ENCODE results near the gene DYDC2. TPM values are rescaled to one million over a fixed set of nuclear protein-coding genes. Genes with fewer than 3 reads are reported as not detected.
A peak's percentile ranks its signal among the peaks of the same experiment; 100 is the strongest.

DYDC2 gene
- total RNA-seq, 1 donor from 2014 or later = 3.0 TPM

GRCh38 chr10:80320377-80320776 lies 36.2 kb upstream of the DYDC2 start:
- TF ChIP-seq CTCF (IDR thresholded peaks at IDR 0.05; ENCODE audit: insufficient read depth, low read length, poor library complexity, severe bottlenecking) = no peak
- H3K36me3 ChIP-seq (ENCODE audit: control insufficient read depth, insufficient read depth, low read length) = no peaks in the 10 kb centered on the region
- H3K4me3 ChIP-seq (ENCODE audit: low read depth, low read length) = no peak overlapping the region
- no peak for DNase-seq (ENCODE audit: low read depth)
- H3K27me3 ChIP-seq (ENCODE audit: control insufficient read depth, insufficient read depth, low read length) = no peaks in the 10 kb centered on the region

GRCh38 chr10:80321183-80321582 lies 35.4 kb upstream of the DYDC2 start:
- no peaks in the 10 kb centered on the region for H3K36me3 ChIP-seq (ENCODE audit: control insufficient read depth, insufficient read depth, low read length)
- H3K4me3 ChIP-seq (ENCODE audit: low read depth, low read length) = no peak overlapping the region

GRCh38 chr10:80322158-80322557 lies 34.4 kb upstream of the DYDC2 start:
- TF ChIP-seq CTCF (IDR thresholded peaks at IDR 0.05; ENCODE audit: insufficient read depth, low read length, poor library complexity, severe bottlenecking) = no peak
- Histone ChIP-seq H3K4me3 (ENCODE audit: low read depth, low read length) (no peak overlapping the region), H3K36me3 (ENCODE audit: control insufficient read depth, insufficient read depth, low read length) (no peaks in the 10 kb centered on the region), H3K27me3 (ENCODE audit: control insufficient read depth, insufficient read depth, low read length) (no peaks in the 10 kb centered on the region)
- no peak for DNase-seq (ENCODE audit: low read depth)

More at GRCh38 chr10:80321183-80321582, 35.4 kb upstream of the DYDC2 start:
- TF ChIP-seq CTCF (IDR thresholded peaks at IDR 0.05; ENCODE audit: insufficient read depth, low read length, poor library complexity, severe bottlenecking) = no peak
- no peak for DNase-seq (ENCODE audit: low read depth)
- H3K27me3 ChIP-seq (ENCODE audit: control insufficient read depth, insufficient read depth, low read length) = no peaks in the 10 kb centered on the region

- TF ChIP-seq CTCF (IDR thresholded peaks at IDR 0.05; ENCODE audit: insufficient read depth, low read length, poor library complexity, severe bottlenecking) = no peak
- Histone ChIP-seq H3K27me3 (ENCODE audit: control insufficient read depth, insufficient read depth, low read length) (no peaks in the 10 kb centered on the region), H3K36me3 (ENCODE audit: control insufficient read depth, insufficient read depth, low read length) (no peaks in the 10 kb centered on the region), H3K4me3 (ENCODE audit: low read depth, low read length) (no peak overlapping the region)
- DNase-seq (ENCODE audit: low read depth) = no peak
Observed at GRCh38 chr10:80322711-80323110, 33.9 kb upstream of the DYDC2 start.

GRCh38 chr10:80323311-80323710 lies 33.3 kb upstream of the DYDC2 start:
- Histone ChIP-seq H3K4me3 (ENCODE audit: low read depth, low read length) (no peak overlapping the region), H3K36me3 (ENCODE audit: control insufficient read depth, insufficient read depth, low read length) (no peaks in the 10 kb centered on the region), H3K27me3 (ENCODE audit: control insufficient read depth, insufficient read depth, low read length) (no peaks in the 10 kb centered on the region)
- no peak for DNase-seq (ENCODE audit: low read depth)
- no peak for TF ChIP-seq CTCF (IDR thresholded peaks at IDR 0.05; ENCODE audit: insufficient read depth, low read length, poor library complexity, severe bottlenecking)

- peak; percentile 1 for DNase-seq (ENCODE audit: low read depth)
- Histone ChIP-seq H3K4me3 (ENCODE audit: low read depth, low read length) (no peak overlapping the region), H3K36me3 (ENCODE audit: control insufficient read depth, insufficient read depth, low read length) (no peaks in the 10 kb centered on the region), H3K27me3 (ENCODE audit: control insufficient read depth, insufficient read depth, low read length) (no peaks in the 10 kb centered on the region)
- TF ChIP-seq CTCF (IDR thresholded peaks at IDR 0.05; ENCODE audit: insufficient read depth, low read length, poor library complexity, severe bottlenecking) = no peak
Observed at GRCh38 chr10:80324086-80324485, 32.5 kb upstream of the DYDC2 start.
